Thyroid gland (tissue), 4 donors: ENCODE measurements around the gene C6orf52. TPM values are rescaled to one million over a fixed set of nuclear protein-coding genes. Genes with fewer than 3 reads are reported as not detected.

Experiments used
- DNase-seq, 2 donors: peaks; one replicate each; pipeline ENCODE4 v3.0.0-alpha.2; 2019
- H3K27ac ChIP-seq, 3 donors: fragments of 200-600 bp; sonication (generic); 1 replicate in 2 of 3; 2 replicates in 1 of 3; pipeline ENCODE4 v1.5.1; 2016 to 2019; ENCODE audit warnings: mild to moderate bottlenecking in 1 of 3, moderate library complexity in 1 of 3
- H3K27me3 ChIP-seq: fragments of 200-600 bp; sonication (generic); one replicate; pipeline ENCODE4 v1.5.1; 2019
- H3K36me3 ChIP-seq, 2 donors: fragments of 200-600 bp; sonication (generic); one replicate each; pipeline ENCODE4 v1.5.1; 2016 to 2019
- H3K4me1 ChIP-seq, 2 donors: fragments of 200-600 bp; sonication (generic); one replicate each; pipeline ENCODE4 v1.5.1; 2017 to 2019
- H3K4me3 ChIP-seq, 3 donors: fragments of 200-600 bp; sonication (generic); replicated peaks in 1 of 3; 1 replicate in 2 of 3; 2 replicates in 1 of 3; pipeline ENCODE4 v1.5.1; 2016; ENCODE audit warnings: mild to moderate bottlenecking in 1 of 3
- H3K9me3 ChIP-seq: fragments of 200-600 bp; sonication (generic); one replicate; pipeline ENCODE4 v1.5.1; 2017
- CTCF ChIP-seq, 6 experiments: fragments of 200-600 bp in 3 of 6; fragments of 450-650 bp in 3 of 6; sonication (generic) in 3 of 6; IDR thresholded peaks; one replicate each; pipeline ENCODE4 v1.5.1; 2016 to 2019; ENCODE audit warnings: antibody characterized with exemption in 6 of 6, mild to moderate bottlenecking in 2 of 6, inconsistent platforms in 1 of 6, moderate library complexity in 1 of 6
- POLR2A ChIP-seq, 2 donors: fragments of 450-650 bp; IDR thresholded peaks; one replicate each; pipeline ENCODE4 v1.6.1; 2017; ENCODE audit warnings: antibody characterized with exemption in 2 of 2, mild to moderate bottlenecking in 2 of 2, moderate library complexity in 1 of 2
- WGBS, 2 donors: methylation state at CpG; one replicate each; pipeline ENCODE4 v1.1.5; 2017; 5-methylcytosine and 5-hydroxymethylcytosine counted together
- intact Hi-C: fragments of 100-400 bp; cut with DNase I; formaldehyde crosslinking; loops from one replicate; pipeline ENCODE4 v1.15.1; 2023
- total RNA-seq, 4 donors: library from RNA; depleted of rRNA; stranded (reverse); fragments of >200 nt; gene quantifications; one replicate each; pipeline ENCODE4 v1.2.3, GENCODE V29; 2016

Gene C6orf52
- total RNA-seq, 4 donors from 2014 or later = not detected

- H3K27ac ChIP-seq = peak overlapping the region; percentile 90 to 97 (median 96)
- 1% methylated on average over 17 of the region's 17 CpGs for WGBS, 2 donors
- TF ChIP-seq CTCF (IDR thresholded peaks at IDR 0.05) (no peak), POLR2A (IDR thresholded peaks at IDR 0.05) (no peak)
- H3K36me3 ChIP-seq = peaks cover 6 to 12% of the 10 kb centered on the region in 2 donors
- intact Hi-C loops = loop anchor here (10.0 kb wide), 2 partner anchors 50 to 180 kb away; partner anchors contain the start of gene TMEM14B
- DNase-seq = no peak
- H3K4me3 ChIP-seq = peak overlapping the region; percentile 47 to 61 (median 50)
- H3K27me3 ChIP-seq = no peaks in the 10 kb centered on the region
- H3K9me3 ChIP-seq = no peaks in the 10 kb centered on the region
- H3K4me1 ChIP-seq = peaks cover 19 to 23% of the 10 kb centered on the region in 2 donors
Observed at GRCh38 chr6:10695086-10695657, 756 bp upstream of the C6orf52 start.

- peaks cover 19 to 23% of the 10 kb centered on the region in 2 donors for H3K4me1 ChIP-seq
- 94 to 95% methylated on average over 8 of the region's 8 CpGs for WGBS, 2 donors
- H3K4me3 ChIP-seq = peak overlapping the region in 1 of 3 donors; percentile 61
Observed at GRCh38 chr6:10692965-10693538, 1.4 kb downstream of the C6orf52 start.

GRCh38 chr6:10690651-10691445, 3.6 kb downstream of the C6orf52 start:
- H3K27me3 ChIP-seq = no peaks in the 10 kb centered on the region
- H3K27ac ChIP-seq = no peak overlapping the region
- 50 to 53% methylated on average over 15 of the region's 15 CpGs for WGBS, 2 donors
- DNase-seq = no peak
- peaks cover 16 to 19% of the 10 kb centered on the region in 2 donors for H3K4me1 ChIP-seq
- TF ChIP-seq CTCF (IDR thresholded peaks at IDR 0.05) (no peak), POLR2A (IDR thresholded peaks at IDR 0.05) (no peak)
- no peak overlapping the region for H3K4me3 ChIP-seq
- intact Hi-C loops = loop anchor here (10.0 kb wide), 2 partner anchors 54 to 176 kb away; partner anchors contain the start of gene TMEM14B
- no peaks in the 10 kb centered on the region for H3K36me3 ChIP-seq
- no peaks in the 10 kb centered on the region for H3K9me3 ChIP-seq

More at GRCh38 chr6:10692965-10693538, 1.4 kb downstream of the C6orf52 start:
- H3K9me3 ChIP-seq = no peaks in the 10 kb centered on the region
- TF ChIP-seq CTCF (IDR thresholded peaks at IDR 0.05) = no peak
- TF ChIP-seq POLR2A (IDR thresholded peaks at IDR 0.05) = no peak
- no peak for DNase-seq
- H3K36me3 ChIP-seq = peaks cover 0 to 7% of the 10 kb centered on the region in 2 donors
- intact Hi-C loops = loop anchor here (10.0 kb wide), 2 partner anchors 52 to 178 kb away; partner anchors contain the start of gene TMEM14B
- no peak overlapping the region for H3K27ac ChIP-seq
- H3K27me3 ChIP-seq = no peaks in the 10 kb centered on the region

GRCh38 chr6:10687582-10687981, 6.8 kb downstream of the C6orf52 start:
- Histone ChIP-seq H3K9me3 (no peaks in the 10 kb centered on the region), H3K27ac (no peak overlapping the region), H3K36me3 (no peaks in the 10 kb centered on the region), H3K4me1 (no peaks in the 10 kb centered on the region), H3K27me3 (no peaks in the 10 kb centered on the region), H3K4me3 (no peak overlapping the region)
- TF ChIP-seq CTCF (IDR thresholded peaks at IDR 0.05) = no peak
- no peak for TF ChIP-seq POLR2A (IDR thresholded peaks at IDR 0.05)
- DNase-seq = no peak
- intact Hi-C loops = no loop called here
- WGBS, 2 donors = 35 to 36% methylated on average over 6 of the region's 6 CpGs
